IMR-90 (cell line): ENCODE data around the gene PRKRIP1. TPM values are rescaled to one million over a fixed set of nuclear protein-coding genes. Genes with fewer than 3 reads are reported as not detected.
A peak's percentile ranks its signal among the peaks of the same experiment; 100 is the strongest.

ENCODE experiments used
- ATAC-seq: fragments of 200-7000 bp; cut with Tn5 transposase; 2 replicates; pipeline ENCODE4 v1.9.1; 2020; ENCODE audit warnings: low read depth, mild to moderate bottlenecking, moderate library complexity
- BruUV-seq: library from RNA; stranded (reverse); fragments of 400-500 nt; replicated peaks from 2 replicates; lab custom pipeline; 2021; lab: Mats Ljungman, UMichigan
- CTCF ChIA-PET: fragments of 300-600 bp; formaldehyde crosslinking; extraction: SDS; loops from one replicate; lab custom pipeline; 2021; ENCODE audit warnings: antibody characterized with exemption; lab: Yijun Ruan, JAX
- POLR2A ChIA-PET: fragments of 300-600 bp; sonication (Branson Sonifier 250); formaldehyde crosslinking; loops from one replicate; lab custom pipeline; 2022; ENCODE audit warnings: antibody characterized with exemption; ENCODE audit not compliant: unreplicated experiment; lab: Charles Lee
- DNase-seq: peaks from one replicate; pipeline ENCODE4 v3.0.0; 2013
- H2AFZ ChIP-seq: replicated peaks from 2 replicates; pipeline ENCODE3; 2013; ENCODE audit warnings: low read length, mild to moderate bottlenecking; ENCODE audit not compliant: poor library complexity
- H2AK5ac ChIP-seq: 2 replicates; pipeline ENCODE4 v1.6.1; 2013; ENCODE audit warnings: low read depth, low read length, inconsistent platforms
- H2AK9ac ChIP-seq: replicated peaks from 2 replicates; pipeline ENCODE3; 2013; ENCODE audit warnings: mild to moderate bottlenecking, low read depth, low read length, moderate library complexity; ENCODE audit not compliant: poor library complexity
- H2BK120ac ChIP-seq: 2 replicates; pipeline ENCODE4 v1.6.1; 2013; ENCODE audit warnings: low read depth, low read length, inconsistent platforms
- H2BK15ac ChIP-seq: 3 replicates; pipeline ENCODE4 v1.6.1; 2013; ENCODE audit warnings: low read depth, low read length, inconsistent platforms
- H2BK20ac ChIP-seq: 2 replicates; pipeline ENCODE4 v1.6.1; 2013; ENCODE audit warnings: low read depth, mild to moderate bottlenecking, inconsistent platforms, low read length, moderate library complexity
- H2BK5ac ChIP-seq: 2 replicates; pipeline ENCODE4 v1.6.1; 2013; ENCODE audit warnings: mild to moderate bottlenecking, low read depth, low read length, inconsistent platforms; ENCODE audit not compliant: poor library complexity, severe bottlenecking
- H3K14ac ChIP-seq: replicated peaks from 2 replicates; pipeline ENCODE4 v1.6.1; 2013; ENCODE audit warnings: low read depth, low read length, inconsistent platforms
- H3K18ac ChIP-seq: 2 replicates; pipeline ENCODE4 v1.6.1; 2013; ENCODE audit warnings: low read depth, low read length, control low read depth
- H3K23ac ChIP-seq: 2 replicates; pipeline ENCODE4 v1.6.1; 2013; ENCODE audit warnings: low read depth, low read length, inconsistent platforms
- H3K27ac ChIP-seq: 2 replicates; pipeline ENCODE4 v1.5.1; 2013; ENCODE audit warnings: mild to moderate bottlenecking, control low read depth, low read length; ENCODE audit not compliant: insufficient read depth
- H3K27me3 ChIP-seq: 2 replicates; pipeline ENCODE4 v1.6.1; 2013; ENCODE audit warnings: low read length; ENCODE audit not compliant: control insufficient read depth, insufficient read depth
- H3K36me3 ChIP-seq: 2 replicates; pipeline ENCODE4 v1.6.1; 2013; ENCODE audit warnings: low read length, mixed read lengths; ENCODE audit not compliant: control insufficient read depth, insufficient read depth
- H3K4ac ChIP-seq: 2 replicates; pipeline ENCODE4 v1.6.1; 2013; ENCODE audit warnings: low read depth, low read length, inconsistent platforms
- H3K4me1 ChIP-seq: 2 replicates; pipeline ENCODE4 v1.6.1; 2013; ENCODE audit warnings: low read length, mixed read lengths; ENCODE audit not compliant: control insufficient read depth, insufficient read depth
- H3K4me2 ChIP-seq: 2 replicates; pipeline ENCODE4 v1.6.1; 2013; ENCODE audit warnings: low read depth, mild to moderate bottlenecking, control low read depth, low read length, moderate library complexity
- H3K4me3 ChIP-seq: 2 replicates; pipeline ENCODE4 v1.5.1; 2013; ENCODE audit warnings: low read depth, mild to moderate bottlenecking, control low read depth, low read length, moderate library complexity; ENCODE audit not compliant: insufficient read depth
- H3K56ac ChIP-seq: 2 replicates; pipeline ENCODE4 v1.6.1; 2013; ENCODE audit warnings: low read length, inconsistent platforms; ENCODE audit not compliant: insufficient read depth; ENCODE audit errors: extremely low read depth
- H3K79me1 ChIP-seq, 2 experiments: 2 replicates each; pipeline ENCODE4 v1.6.1; 2013; ENCODE audit warnings: low read length in 2 of 2, inconsistent platforms in 1 of 2, low read depth in 1 of 2
- H3K9ac ChIP-seq: 2 replicates; pipeline ENCODE4 v1.6.1; 2013; ENCODE audit warnings: low read depth, low read length, control low read depth
- H3K9me1 ChIP-seq: 2 replicates; pipeline ENCODE4 v1.6.1; 2013; ENCODE audit warnings: low read length, inconsistent platforms; ENCODE audit not compliant: insufficient read depth
- H3K9me3 ChIP-seq: 2 replicates; pipeline ENCODE4 v1.6.1; 2013; ENCODE audit warnings: low read length; ENCODE audit not compliant: control insufficient read depth, insufficient read depth
- H4K20me1 ChIP-seq: 2 replicates; pipeline ENCODE4 v1.6.1; 2013; ENCODE audit warnings: low read length, inconsistent platforms; ENCODE audit not compliant: insufficient read depth
- H4K5ac ChIP-seq: 2 replicates; pipeline ENCODE4 v1.6.1; 2013; ENCODE audit warnings: mild to moderate bottlenecking, low read depth, low read length, control low read depth
- H4K8ac ChIP-seq, 2 experiments: 2 replicates each; pipeline ENCODE4 v1.6.1; 2013; ENCODE audit warnings: low read depth in 2 of 2, low read length in 2 of 2, control low read depth in 1 of 2, inconsistent platforms in 1 of 2
- H4K91ac ChIP-seq: 2 replicates; pipeline ENCODE4 v1.6.1; 2013; ENCODE audit warnings: low read depth, low read length, inconsistent platforms; ENCODE audit not compliant: insufficient read depth
- CTCF ChIP-seq: conservative IDR thresholded peaks from 2 replicates; pipeline ENCODE4 v1.5.1; 2012; ENCODE audit warnings: mild to moderate bottlenecking, low read depth, low read length, improper control_type of control experiment
- ELK1 ChIP-seq: fragments of 150-350 bp; IDR thresholded peaks from 2 replicates; pipeline ENCODE4 v1.6.1; 2016; ENCODE audit warnings: low read depth, mild to moderate bottlenecking, low read length, moderate library complexity, borderline replicate concordance
- MAFK ChIP-seq: IDR thresholded peaks from 2 replicates; pipeline ENCODE4 v1.6.1; 2012; ENCODE audit warnings: low read depth, low read length, improper control_type of control experiment
- POLR2A ChIP-seq: IDR thresholded peaks from 2 replicates; pipeline ENCODE4 v1.6.1; 2012; ENCODE audit warnings: mild to moderate bottlenecking, low read depth, low read length
- RAD21 ChIP-seq: IDR thresholded peaks from 2 replicates; pipeline ENCODE4 v1.6.1; 2012; ENCODE audit warnings: low read length, improper control_type of control experiment
- RCOR1 ChIP-seq: IDR thresholded peaks from 2 replicates; pipeline ENCODE4 v1.6.1; 2012; ENCODE audit warnings: mild to moderate bottlenecking, low read length, improper control_type of control experiment; ENCODE audit not compliant: insufficient replicate concordance
- SMC3 ChIP-seq: fragments of 150-350 bp; IDR thresholded peaks from 2 replicates; pipeline ENCODE4 v1.6.1; 2016; ENCODE audit warnings: low read depth, mild to moderate bottlenecking, antibody characterized with exemption, low read length, moderate library complexity
- USF2 ChIP-seq: fragments of 150-350 bp; IDR thresholded peaks from 2 replicates; pipeline ENCODE4 v1.6.1; 2017; ENCODE audit warnings: mild to moderate bottlenecking, antibody characterized with exemption, low read length, low read depth
- WGBS, 2 experiments: methylation state at CpG; one replicate each; pipeline versions ENCODE4 v1.1.5 to v1.1.7; 2013; ENCODE audit warnings: missing lambda C conversion rate in 2 of 2; ENCODE audit not compliant: insufficient read length in 1 of 2; ENCODE audit errors: extremely low coverage in 2 of 2; 5-methylcytosine and 5-hydroxymethylcytosine counted together
- dilution Hi-C: fragments of 300-500 bp; cut with HindIII; formaldehyde crosslinking; loops from one replicate; pipeline ENCODE4 v1.14.3; 2018; ENCODE audit warnings: low sequenced_read_pairs; ENCODE audit not compliant: unreplicated experiment
- in situ Hi-C: fragments of 300-500 bp; cut with MboI; formaldehyde crosslinking; loops from 3 replicates; pipeline ENCODE4 v1.14.3; 2019; ENCODE audit warnings: low sequenced_read_pairs, inconsistent platforms, mixed read lengths
- intact Hi-C: fragments of 100-400 bp; cut with micrococcal nuclease; formaldehyde crosslinking; loops from 2 replicates; pipeline ENCODE4 v1.10.0; 2022
- polyA plus RNA-seq, 3 experiments: library from polyadenylated mRNA; depleted of rRNA; stranded (reverse); fragments of >200 nt; gene quantifications; 2 replicates each; pipeline ENCODE4 v1.2.3, GENCODE V29; 2012; ENCODE audit warnings: low replicate concordance in 1 of 3
- total RNA-seq: library from RNA; depleted of rRNA; stranded (reverse); fragments of >200 nt; gene quantifications from 2 replicates; pipeline ENCODE4 v1.2.3, GENCODE V29; 2012

The PRKRIP1 gene
- total and polyA plus RNA-seq, 2 of the 4 experiments (the other 2 are of a cell fraction) = 6.5 to 21.6 TPM

GRCh38 chr7:102434039-102434486 lies 37.9 kb downstream of the PRKRIP1 start (continued):
- TF ChIP-seq USF2 (no peak), ELK1 (no peak)

GRCh38 chr7:102436118-102436517 lies 40.0 kb downstream of the PRKRIP1 start:
- H3K23ac ChIP-seq = no peak overlapping the region
- TF ChIP-seq RCOR1 (no peak), RAD21 (no peak), SMC3 (no peak), MAFK (no peak), CTCF (no peak), POLR2A (no peak)
- H3K27me3 ChIP-seq = no peaks in the 10 kb centered on the region
- no peak overlapping the region for H4K8ac ChIP-seq
- DNase-seq = no peak
- H3K18ac ChIP-seq = no peak overlapping the region
- no peak overlapping the region for H3K4me2 ChIP-seq
- H3K4me3 ChIP-seq = no peak overlapping the region
- H3K56ac ChIP-seq = no peak overlapping the region
- no peak overlapping the region for H3K27ac ChIP-seq
- no peak overlapping the region for H2BK120ac ChIP-seq
- no TSS peak for BruUV-seq
- no peak for ATAC-seq
- ChIA-PET CTCF (no interaction called here), POLR2A (no interaction called here)
- no peak overlapping the region for H2AK5ac ChIP-seq
- H2BK20ac ChIP-seq = no peak overlapping the region
- H3K14ac ChIP-seq = no peak overlapping the region
- H3K4ac ChIP-seq = no peak overlapping the region
- H4K20me1 ChIP-seq = no peaks in the 10 kb centered on the region
- H2BK5ac ChIP-seq = no peak overlapping the region
- dilution Hi-C loops (no loop called here), intact Hi-C loops (no loop called here), in situ Hi-C loops (no loop called here)
- no peaks in the 10 kb centered on the region for H3K9me3 ChIP-seq
- no peak overlapping the region for H2AFZ ChIP-seq
- H3K36me3 ChIP-seq = peaks cover 8% of the 10 kb centered on the region
- WGBS, 2 experiments = 97% methylated on average over 5 of the region's 10 CpGs; no CpG with 5 or more reads in 1 of the 2 experiments
- H4K5ac ChIP-seq = no peak overlapping the region
- no peak overlapping the region for H4K91ac ChIP-seq
- peak overlapping the region; percentile 3 for H2AK9ac ChIP-seq
- H3K9ac ChIP-seq = no peak overlapping the region
- peaks cover 7% of the 10 kb centered on the region for H3K4me1 ChIP-seq
- peaks cover 8% of the 10 kb centered on the region for H3K9me1 ChIP-seq
- H3K79me1 ChIP-seq = peaks cover 6 to 40% of the 10 kb centered on the region in 2 experiments; a peak in 3 of 4 replicates
- no peak overlapping the region for H2BK15ac ChIP-seq
